GM19324 (cell line): Measurements from ENCODE around the gene TGIF2.

Source experiments
- ATAC-seq: cut with Tn5 transposase; IDR thresholded peaks from one replicate; pipeline ENCODE4 v1.9.1; 2021; ENCODE audit warnings: mild to moderate bottlenecking, moderate library complexity; ENCODE audit not compliant: unreplicated experiment, low FRiP score

Gene TGIF2

GRCh38 chr20:36574366-36575135 lies 1.2 kb downstream of the TGIF2 start:
- ATAC-seq: no peak

DNA sequence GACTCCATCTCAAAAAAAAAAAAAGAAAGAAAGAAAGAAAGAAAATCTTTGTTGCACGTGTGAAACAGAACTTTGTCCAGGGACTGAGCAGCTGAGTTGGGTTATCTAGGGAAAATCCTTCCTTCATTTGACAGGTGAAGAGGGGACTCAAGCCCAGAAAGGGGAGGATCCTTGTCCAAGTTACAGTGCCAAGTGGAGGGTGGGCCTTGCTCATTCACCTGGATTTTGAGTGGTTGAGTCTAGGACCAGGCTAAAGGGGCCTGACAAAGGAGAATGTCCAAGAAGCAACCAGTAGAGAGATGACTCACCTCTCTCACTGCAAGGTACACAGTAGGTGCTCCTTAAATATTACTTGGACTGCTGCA lies 2.7 kb downstream of the TGIF2 start:
- no peak for ATAC-seq

GRCh38 chr20:36578356-36579041 lies 5.1 kb downstream of the TGIF2 start:
- ATAC-seq: no peak

GRCh38 chr20:36579996-36580545 lies 6.7 kb downstream of the TGIF2 start:
- no peak for ATAC-seq

GRCh38 chr20:36582322-36582721 lies 8.9 kb downstream of the TGIF2 start:
- no peak for ATAC-seq

GRCh38 chr20:36582821-36583220 lies 9.4 kb downstream of the TGIF2 start:
- no peak for ATAC-seq

DNA sequence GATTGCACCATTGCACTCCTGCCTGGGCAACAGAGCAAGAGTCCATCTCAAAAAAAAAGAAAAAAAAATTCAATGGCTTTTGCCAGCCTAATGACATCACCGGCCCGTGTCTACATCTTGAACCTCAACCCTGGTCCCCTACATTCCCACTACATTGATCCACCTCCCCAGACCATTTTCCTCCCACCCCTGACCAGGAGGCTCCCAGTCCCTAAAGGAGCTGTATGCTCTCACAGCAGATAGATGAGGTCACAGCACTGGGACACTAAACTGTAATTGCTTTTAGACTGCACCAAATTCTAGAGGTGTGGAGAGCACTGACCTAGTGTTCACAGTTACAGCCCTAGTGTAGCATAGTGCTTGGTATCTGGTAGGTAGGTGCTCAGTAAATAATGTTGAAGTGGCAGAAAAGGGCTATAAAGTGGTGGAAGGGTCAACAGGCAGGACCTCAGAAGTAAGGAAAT lies 10.7 kb downstream of the TGIF2 start:
- no peak for ATAC-seq

GRCh38 chr20:36585410-36586125 lies 12.2 kb downstream of the TGIF2 start:
- no peak for ATAC-seq

DNA sequence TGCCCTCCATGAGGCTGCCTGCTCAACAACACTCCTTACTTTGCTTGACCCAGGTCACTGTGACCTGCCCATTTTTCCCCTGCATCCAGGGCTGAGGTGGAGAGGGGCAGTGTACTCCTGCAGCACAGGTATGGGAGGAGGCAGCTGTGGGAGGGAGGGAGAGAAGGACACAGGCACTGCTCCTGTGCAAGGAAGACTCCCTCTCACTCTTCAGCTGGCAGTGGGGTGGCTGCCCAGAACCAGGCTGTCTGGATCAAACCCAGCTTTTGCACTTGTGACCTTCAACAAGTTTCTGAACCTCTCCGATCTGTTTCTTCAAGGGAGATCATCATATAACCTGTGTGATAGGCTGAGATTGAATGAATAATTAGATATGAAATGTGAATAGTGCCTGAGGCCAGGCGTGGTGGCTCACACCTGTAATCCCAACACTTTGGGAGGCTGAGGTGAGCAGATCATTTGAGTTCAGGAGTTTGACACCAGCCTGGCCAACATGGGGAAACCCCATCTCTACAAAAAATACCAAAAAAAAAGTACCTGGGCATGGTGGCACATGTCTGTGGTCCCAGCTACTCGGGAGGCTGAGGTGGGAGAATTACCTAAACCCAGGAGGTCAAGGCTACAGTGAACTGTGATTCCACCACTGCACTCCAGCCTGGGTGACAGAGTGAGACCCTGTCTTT lies 14.1 kb downstream of the TGIF2 start:
- no peak for ATAC-seq

DNA sequence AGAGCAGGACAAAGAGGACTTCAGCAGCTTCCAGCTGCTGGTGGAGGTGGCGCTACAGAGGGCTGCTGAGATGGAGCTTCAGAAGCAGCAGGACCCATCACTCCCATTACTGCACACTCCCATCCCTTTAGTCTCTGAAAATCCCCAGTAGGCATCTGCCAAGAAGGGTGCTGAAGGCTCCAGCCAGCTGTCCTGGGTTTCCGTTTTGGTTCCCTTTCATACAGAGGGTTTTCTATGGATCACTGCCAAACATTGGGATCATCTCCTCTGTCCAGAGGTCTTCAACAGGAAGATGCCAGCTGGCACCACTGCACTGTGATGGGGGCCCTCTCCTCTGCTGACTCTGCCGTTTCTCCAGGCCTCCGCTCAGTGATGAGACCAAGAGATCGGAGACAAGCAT lies 17.9 kb downstream of the TGIF2 start:
- no peak for ATAC-seq

- ATAC-seq: no peak
Observed at GRCh38 chr20:36591854-36592641, 18.7 kb downstream of the TGIF2 start.

GRCh38 chr20:36593347-36593929 lies 20.0 kb downstream of the TGIF2 start:
- ATAC-seq: no peak

- ATAC-seq: no peak
Observed at GRCh38 chr20:36599912-36600345, 26.5 kb downstream of the TGIF2 start.

DNA sequence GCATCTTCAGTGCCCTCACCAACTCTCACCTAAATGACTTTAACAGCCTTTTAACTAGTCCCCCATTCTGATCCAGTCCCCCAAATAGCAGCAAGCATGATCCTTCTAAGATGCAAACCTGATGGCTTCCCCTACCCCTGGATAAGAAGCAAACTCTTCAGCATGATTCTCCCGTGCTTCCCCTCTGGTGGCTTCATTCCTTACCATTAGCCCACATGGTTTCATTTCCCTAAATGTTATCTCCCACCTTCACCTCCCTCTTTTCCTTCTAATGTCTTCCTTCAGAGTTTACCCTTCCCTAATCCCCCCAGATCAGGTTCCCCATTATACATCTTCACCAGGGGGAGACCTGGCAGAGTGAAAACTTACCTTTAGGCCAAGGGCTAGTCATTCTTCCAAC lies 28.1 kb downstream of the TGIF2 start:
- ATAC-seq: no peak

DNA sequence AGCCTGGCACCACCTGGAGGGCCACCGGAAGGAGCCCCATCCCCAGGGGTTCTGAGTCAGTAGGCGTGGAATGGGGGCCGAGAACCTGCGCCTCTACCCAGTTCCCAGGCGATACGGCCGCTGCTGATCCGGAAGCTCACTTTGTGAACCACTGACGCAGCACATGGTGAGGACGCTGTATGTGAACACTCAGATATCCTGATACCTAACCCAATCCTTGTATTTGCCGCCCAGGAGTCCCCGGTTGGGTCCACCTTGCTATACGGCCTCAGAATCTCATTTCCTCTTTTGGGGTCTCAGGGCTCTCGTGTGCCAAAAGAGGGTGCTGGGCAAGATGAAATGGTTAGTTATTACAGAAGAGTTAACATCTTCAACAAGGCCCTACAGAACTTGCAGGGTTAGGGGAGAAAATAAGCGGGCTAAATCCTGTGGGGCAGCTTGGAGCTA lies 31.6 kb downstream of the TGIF2 start:
- peak; percentile 27 for ATAC-seq

GRCh38 chr20:36605399-36606157 lies 32.2 kb downstream of the TGIF2 start, which contains the start of gene RAB5IF:
TSS of gene RAB5IF (plus strand) at chr20:36605779. CDS start at chr20:36605952, 173 bp downstream.
- ATAC-seq: peak; percentile 92

DNA sequence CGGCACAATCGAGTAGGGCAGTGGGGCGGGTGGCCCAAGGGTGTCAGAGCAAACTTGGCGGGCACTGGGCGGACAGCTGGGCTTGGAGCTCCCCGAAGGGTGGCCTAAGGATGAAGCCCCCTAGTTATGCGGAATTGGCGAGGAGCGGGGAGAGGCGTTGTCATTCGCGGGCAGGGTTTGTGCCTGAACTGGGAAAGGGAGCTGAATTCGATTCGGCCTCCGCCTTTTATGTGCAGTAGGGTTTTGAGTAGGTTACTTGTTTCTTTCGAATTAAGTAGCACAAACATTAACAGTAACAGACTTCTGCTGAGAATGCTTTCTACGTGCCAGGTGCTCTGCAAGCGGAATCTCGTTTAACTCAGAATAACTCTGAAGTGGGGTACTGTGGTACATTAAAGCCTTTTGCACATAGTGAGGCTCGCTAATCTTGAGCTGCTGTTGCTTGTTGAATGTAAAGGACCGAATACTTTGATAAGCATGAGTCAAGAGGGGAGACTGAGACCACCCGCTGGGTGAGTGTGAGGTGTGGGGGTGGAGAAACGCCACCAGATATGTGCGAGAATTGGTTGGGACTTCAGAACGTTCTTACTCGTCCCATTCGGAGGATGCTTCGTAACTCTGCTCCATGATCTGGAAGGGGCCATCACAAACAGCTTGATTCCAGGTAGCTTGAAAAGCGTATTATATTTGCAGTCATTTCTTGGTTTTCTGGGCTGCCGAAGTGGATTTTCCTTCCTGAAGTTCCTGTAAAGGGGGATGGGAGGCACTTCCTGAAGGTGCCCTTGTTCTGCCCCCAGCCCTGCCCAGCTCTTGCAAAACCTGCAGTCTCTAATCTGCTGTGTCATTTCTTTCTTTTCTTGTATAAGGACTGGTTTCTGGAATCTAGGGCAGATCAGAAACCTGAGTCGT lies 33.0 kb downstream of the TGIF2 start:
- ATAC-seq: no peak
